H9 (cell line): ENCODE measurements around the gene PRUNE2. TPM values are rescaled to one million over a fixed set of nuclear protein-coding genes. Genes with fewer than 3 reads are reported as not detected.

Source experiments
- DNase-seq: peaks from one replicate; pipeline ENCODE4 v3.0.0-alpha.2; 2017
- H2AFZ ChIP-seq: one replicate; pipeline ENCODE4 v1.6.1; 2013; ENCODE audit warnings: mild to moderate bottlenecking, low read length, control low read depth, moderate library complexity
- H2AK5ac ChIP-seq: 2 replicates; pipeline ENCODE4 v1.6.1; 2013; ENCODE audit warnings: low read length, control low read depth, mixed read lengths; ENCODE audit not compliant: insufficient read length
- H2BK120ac ChIP-seq: one replicate; pipeline ENCODE4 v1.6.1; 2013; ENCODE audit warnings: low read depth, mild to moderate bottlenecking, low read length, control low read depth, inconsistent platforms; ENCODE audit not compliant: poor library complexity, severe bottlenecking
- H2BK12ac ChIP-seq: 2 replicates; pipeline ENCODE4 v1.6.1; 2013; ENCODE audit warnings: low read length, control low read depth, mixed read lengths, low read depth; ENCODE audit not compliant: insufficient read length
- H2BK15ac ChIP-seq: 2 replicates; pipeline ENCODE4 v1.6.1; 2013; ENCODE audit warnings: low read depth, low read length, control low read depth
- H2BK20ac ChIP-seq: one replicate; pipeline ENCODE4 v1.6.1; 2013; ENCODE audit warnings: low read depth, mild to moderate bottlenecking, low read length, control low read depth, inconsistent platforms; ENCODE audit not compliant: poor library complexity, severe bottlenecking
- H2BK5ac ChIP-seq: 2 replicates; pipeline ENCODE4 v1.6.1; 2013; ENCODE audit warnings: low read length, control low read depth, mixed read lengths; ENCODE audit not compliant: insufficient read length
- H3K14ac ChIP-seq: 2 replicates; pipeline ENCODE4 v1.6.1; 2013; ENCODE audit warnings: low read length, control low read depth; ENCODE audit not compliant: insufficient read depth
- H3K18ac ChIP-seq: 2 replicates; pipeline ENCODE4 v1.6.1; 2013; ENCODE audit warnings: low read depth, mild to moderate bottlenecking, mixed read lengths, low read length, control low read depth; ENCODE audit not compliant: insufficient read length
- H3K23ac ChIP-seq: 2 replicates; pipeline ENCODE4 v1.6.1; 2013; ENCODE audit warnings: low read length, control low read depth, mixed read lengths, low read depth; ENCODE audit not compliant: insufficient read length
- H3K23me2 ChIP-seq: 2 replicates; pipeline ENCODE4 v1.6.1; 2013; ENCODE audit warnings: low read depth, mild to moderate bottlenecking, mixed read lengths, low read length, control low read depth; ENCODE audit not compliant: insufficient read length, poor library complexity, severe bottlenecking
- H3K27ac ChIP-seq: 2 replicates; pipeline ENCODE4 v1.5.1; 2013; ENCODE audit warnings: low read length, control low read depth, mixed read lengths, low read depth; ENCODE audit not compliant: insufficient read length
- H3K27me3 ChIP-seq: 2 replicates; pipeline ENCODE4 v1.6.1; 2013; ENCODE audit warnings: low read length, control low read depth, inconsistent platforms; ENCODE audit not compliant: insufficient read depth
- H3K4ac ChIP-seq: 2 replicates; pipeline ENCODE4 v1.6.1; 2013; ENCODE audit warnings: low read depth, mild to moderate bottlenecking, control low read depth, inconsistent platforms, low read length, moderate library complexity
- H3K4me1 ChIP-seq: 2 replicates; pipeline ENCODE4 v1.6.1; 2013; ENCODE audit warnings: low read length, control low read depth, inconsistent platforms; ENCODE audit not compliant: insufficient read depth
- H3K4me2 ChIP-seq: 2 replicates; pipeline ENCODE4 v1.6.1; 2013; ENCODE audit warnings: low read length, control low read depth, mixed read lengths; ENCODE audit not compliant: insufficient read length, insufficient read depth
- H3K56ac ChIP-seq: 2 replicates; pipeline ENCODE4 v1.6.1; 2013; ENCODE audit warnings: low read depth, mild to moderate bottlenecking, mixed read lengths, low read length, control low read depth; ENCODE audit not compliant: insufficient read length
- H3K79me1 ChIP-seq: 2 replicates; pipeline ENCODE4 v1.6.1; 2013; ENCODE audit warnings: low read depth, mild to moderate bottlenecking, moderate library complexity, low read length, control low read depth, inconsistent platforms; ENCODE audit not compliant: insufficient read depth, poor library complexity, severe bottlenecking
- H3K79me2 ChIP-seq: 2 replicates; pipeline ENCODE4 v1.6.1; 2013; ENCODE audit warnings: low read length, control low read depth, inconsistent platforms; ENCODE audit not compliant: insufficient read depth
- H3K9ac ChIP-seq: 2 replicates; pipeline ENCODE4 v1.6.1; 2013; ENCODE audit warnings: low read length, control low read depth, mixed read lengths; ENCODE audit not compliant: insufficient read length; ENCODE audit errors: extremely low read depth
- H3K9me3 ChIP-seq: one replicate; pipeline ENCODE4 v1.6.1; 2013; ENCODE audit warnings: low read depth, low read length, inconsistent platforms; ENCODE audit not compliant: control insufficient read depth
- H3T11ph ChIP-seq: one replicate; pipeline ENCODE4 v1.6.1; 2013; ENCODE audit warnings: mild to moderate bottlenecking, low read length, control low read depth, inconsistent platforms
- H4K20me1 ChIP-seq: one replicate; pipeline ENCODE4 v1.6.1; 2013; ENCODE audit not compliant: control insufficient read depth, insufficient read length, insufficient read depth
- H4K5ac ChIP-seq: 2 replicates; pipeline ENCODE4 v1.6.1; 2013; ENCODE audit warnings: low read depth, mild to moderate bottlenecking, mixed read lengths, low read length, control low read depth; ENCODE audit not compliant: insufficient read length
- H4K8ac ChIP-seq: replicated peaks from 2 replicates; pipeline ENCODE4 v1.6.1; 2013; ENCODE audit warnings: low read length, control low read depth, mixed read lengths, low read depth; ENCODE audit not compliant: insufficient read length
- H4K91ac ChIP-seq: 2 replicates; pipeline ENCODE4 v1.6.1; 2013; ENCODE audit warnings: low read depth, mild to moderate bottlenecking, moderate library complexity, mixed read lengths, low read length, control low read depth; ENCODE audit not compliant: insufficient read length
- H3K27ac Mint-ChIP-seq, 3 experiments: 2 replicates in 2 of 3; 3 replicates in 1 of 3; pipeline ENCODE4 v1.8.0; 2020 to 2021; ENCODE audit warnings: mixed read lengths in 3 of 3, mild to moderate bottlenecking in 1 of 3, moderate library complexity in 1 of 3
- H3K27me3 Mint-ChIP-seq: 2 replicates; pipeline ENCODE4 v1.8.0; 2021; ENCODE audit warnings: low read depth, mild to moderate bottlenecking, moderate library complexity, mixed read lengths
- H3K36me3 Mint-ChIP-seq, 3 experiments: 2 replicates in 2 of 3; 3 replicates in 1 of 3; pipeline ENCODE4 v1.8.0; 2020 to 2021; ENCODE audit warnings: low read depth in 3 of 3, mixed read lengths in 3 of 3; ENCODE audit not compliant: insufficient read depth in 1 of 3
- H3K4me1 Mint-ChIP-seq, 2 experiments: 2 replicates each; pipeline ENCODE4 v1.8.0; 2020; ENCODE audit warnings: mixed read lengths in 2 of 2
- H3K4me3 Mint-ChIP-seq, 2 experiments: 2 replicates in 1 of 2; 3 replicates in 1 of 2; pipeline ENCODE4 v1.8.0; 2020 to 2021; ENCODE audit warnings: mild to moderate bottlenecking in 2 of 2, mixed read lengths in 2 of 2, moderate library complexity in 1 of 2
- H3K9me3 Mint-ChIP-seq, 2 experiments: 2 replicates in 1 of 2; 3 replicates in 1 of 2; pipeline ENCODE4 v1.8.0; 2020; ENCODE audit warnings: mild to moderate bottlenecking in 2 of 2, mixed read lengths in 2 of 2, moderate library complexity in 1 of 2
- WGBS: extraction: QIAGEN DNeasy Blood & Tissue Kit; methylation state at CpG from one replicate; pipeline ENCODE4 v1.1.7; 2013; ENCODE audit warnings: missing lambda C conversion rate, low lambda C conversion rate, mixed read lengths; ENCODE audit not compliant: insufficient read length; ENCODE audit errors: extremely low coverage; 5-methylcytosine and 5-hydroxymethylcytosine counted together
- total RNA-seq: library from RNA; stranded (reverse); gene quantifications from 2 replicates; pipeline ENCODE4 v1.2.1, GENCODE V29; 2021
- TF ChIP-seq, protein P1 (sequence below): fragments of 200-600 bp; sonication (generic); conservative IDR thresholded peaks from 3 replicates; pipeline ENCODE4 v1.8.0; 2021; ENCODE audit warnings: antibody characterized with exemption, mild to moderate bottlenecking

Gene PRUNE2
- total RNA-seq, 1 experiment from 2014 or later, result 12.1 TPM

DNA sequence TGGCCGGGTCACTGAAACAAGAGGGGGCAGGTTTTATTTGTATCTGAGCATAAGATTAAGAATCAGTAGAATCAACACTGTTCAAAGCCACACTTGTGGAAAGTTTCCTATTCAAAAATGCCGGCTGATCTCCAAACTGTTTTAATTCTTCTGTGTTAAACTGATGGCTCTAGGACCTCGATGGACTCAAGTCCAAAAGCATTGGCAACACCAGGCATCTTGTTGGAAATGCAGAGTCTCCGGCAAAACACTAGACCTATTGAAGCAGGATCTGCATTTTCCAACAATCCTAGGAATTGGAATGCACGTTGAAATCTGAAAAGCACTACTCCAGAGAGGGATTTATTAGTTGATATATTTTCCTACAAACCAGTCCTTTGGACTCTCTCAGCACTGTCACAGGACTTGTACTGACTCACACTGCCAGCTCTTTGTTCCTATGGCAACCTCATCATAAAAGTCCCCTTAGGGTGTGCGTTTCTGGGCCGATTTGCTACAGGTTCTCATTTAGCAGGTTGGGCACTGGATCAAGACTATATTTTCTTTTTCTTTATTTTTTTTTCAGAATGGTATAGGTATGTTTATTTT is 189.7 kb downstream of the PRUNE2 start:
- H2BK15ac ChIP-seq, result no peak overlapping the region
- H4K8ac ChIP-seq, result no peak overlapping the region
- no peaks in the 10 kb centered on the region for H4K20me1 ChIP-seq
- no peak overlapping the region for H2BK20ac ChIP-seq
- no peak overlapping the region for H2BK5ac ChIP-seq
- H3K4ac ChIP-seq, result no peak overlapping the region
- H3K14ac ChIP-seq, result no peak overlapping the region
- Mint-ChIP-seq H3K4me1 (peaks cover 6 to 7% of the 10 kb centered on the region in 2 experiments), H3K27ac (no peak overlapping the region), H3K9me3 (no peaks in the 10 kb centered on the region), H3K4me3 (no peak overlapping the region), H3K27me3 (no peaks in the 10 kb centered on the region), H3K36me3 (no peaks in the 10 kb centered on the region; a peak in 2 of 7 replicates)
- no CpG with 5 or more reads among the region's 7 CpGs for WGBS
- no peak overlapping the region for H3K27ac ChIP-seq
- H3K4me1 ChIP-seq, result no peaks in the 10 kb centered on the region
- no peak overlapping the region for H4K91ac ChIP-seq
- H3T11ph ChIP-seq, result no peak overlapping the region
- no peaks in the 10 kb centered on the region for H3K9me3 ChIP-seq
- TF ChIP-seq, protein P1, sequence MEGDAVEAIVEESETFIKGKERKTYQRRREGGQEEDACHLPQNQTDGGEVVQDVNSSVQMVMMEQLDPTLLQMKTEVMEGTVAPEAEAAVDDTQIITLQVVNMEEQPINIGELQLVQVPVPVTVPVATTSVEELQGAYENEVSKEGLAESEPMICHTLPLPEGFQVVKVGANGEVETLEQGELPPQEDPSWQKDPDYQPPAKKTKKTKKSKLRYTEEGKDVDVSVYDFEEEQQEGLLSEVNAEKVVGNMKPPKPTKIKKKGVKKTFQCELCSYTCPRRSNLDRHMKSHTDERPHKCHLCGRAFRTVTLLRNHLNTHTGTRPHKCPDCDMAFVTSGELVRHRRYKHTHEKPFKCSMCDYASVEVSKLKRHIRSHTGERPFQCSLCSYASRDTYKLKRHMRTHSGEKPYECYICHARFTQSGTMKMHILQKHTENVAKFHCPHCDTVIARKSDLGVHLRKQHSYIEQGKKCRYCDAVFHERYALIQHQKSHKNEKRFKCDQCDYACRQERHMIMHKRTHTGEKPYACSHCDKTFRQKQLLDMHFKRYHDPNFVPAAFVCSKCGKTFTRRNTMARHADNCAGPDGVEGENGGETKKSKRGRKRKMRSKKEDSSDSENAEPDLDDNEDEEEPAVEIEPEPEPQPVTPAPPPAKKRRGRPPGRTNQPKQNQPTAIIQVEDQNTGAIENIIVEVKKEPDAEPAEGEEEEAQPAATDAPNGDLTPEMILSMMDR, result no peak
- no peak for DNase-seq
- H2BK12ac ChIP-seq, result no peak overlapping the region
- no peak overlapping the region for H3K56ac ChIP-seq
- no peak overlapping the region for H3K9ac ChIP-seq
- H3K79me2 ChIP-seq, result no peaks in the 10 kb centered on the region
- H2BK120ac ChIP-seq, result no peak overlapping the region
- H3K4me2 ChIP-seq, result no peak overlapping the region
- no peak overlapping the region for H2AFZ ChIP-seq
- no peak overlapping the region for H3K18ac ChIP-seq
- no peaks in the 10 kb centered on the region for H3K23me2 ChIP-seq
- H3K27me3 ChIP-seq, result no peaks in the 10 kb centered on the region
- no peak overlapping the region for H4K5ac ChIP-seq
- no peak overlapping the region for H2AK5ac ChIP-seq
- no peak overlapping the region for H3K23ac ChIP-seq
- H3K79me1 ChIP-seq, result no peaks in the 10 kb centered on the region
